Mucosa of rectum (tissue), 2 donors: Measurements from ENCODE around the gene ARFGEF3.

Experiments
- H3K27ac ChIP-seq, 2 donors: one replicate each; pipeline ENCODE4 v1.7.0; 2013; ENCODE audit warnings: inconsistent platforms in 2 of 2, low read depth in 2 of 2, low read length in 2 of 2
- H3K27me3 ChIP-seq, 2 donors: one replicate each; pipeline ENCODE4 v1.7.0; 2013; ENCODE audit warnings: low read length in 2 of 2; ENCODE audit not compliant: control insufficient read depth in 2 of 2, insufficient read depth in 2 of 2
- H3K36me3 ChIP-seq, 2 donors: one replicate each; pipeline ENCODE4 v1.7.0; 2013; ENCODE audit warnings: low read length in 2 of 2; ENCODE audit not compliant: control insufficient read depth in 2 of 2, insufficient read depth in 2 of 2
- H3K4me1 ChIP-seq, 2 donors: one replicate each; pipeline ENCODE4 v1.7.0; 2013; ENCODE audit warnings: low read length in 2 of 2, mild to moderate bottlenecking in 1 of 2; ENCODE audit not compliant: control insufficient read depth in 2 of 2, insufficient read depth in 2 of 2
- H3K4me3 ChIP-seq, 2 donors: one replicate each; pipeline ENCODE4 v1.7.0; 2013; ENCODE audit warnings: low read length in 2 of 2
- H3K9ac ChIP-seq, 2 donors: one replicate each; pipeline ENCODE4 v1.7.0; 2013; ENCODE audit warnings: low read length in 2 of 2, low read depth in 1 of 2, mild to moderate bottlenecking in 1 of 2
- H3K9me3 ChIP-seq, 2 donors: one replicate each; pipeline ENCODE4 v1.7.0; 2013; ENCODE audit warnings: low read length in 2 of 2; ENCODE audit not compliant: control insufficient read depth in 2 of 2
- donor health status: healthy.
- donor health status: Normal muscosa, but diverticular disease.

ARFGEF3 gene

DNA sequence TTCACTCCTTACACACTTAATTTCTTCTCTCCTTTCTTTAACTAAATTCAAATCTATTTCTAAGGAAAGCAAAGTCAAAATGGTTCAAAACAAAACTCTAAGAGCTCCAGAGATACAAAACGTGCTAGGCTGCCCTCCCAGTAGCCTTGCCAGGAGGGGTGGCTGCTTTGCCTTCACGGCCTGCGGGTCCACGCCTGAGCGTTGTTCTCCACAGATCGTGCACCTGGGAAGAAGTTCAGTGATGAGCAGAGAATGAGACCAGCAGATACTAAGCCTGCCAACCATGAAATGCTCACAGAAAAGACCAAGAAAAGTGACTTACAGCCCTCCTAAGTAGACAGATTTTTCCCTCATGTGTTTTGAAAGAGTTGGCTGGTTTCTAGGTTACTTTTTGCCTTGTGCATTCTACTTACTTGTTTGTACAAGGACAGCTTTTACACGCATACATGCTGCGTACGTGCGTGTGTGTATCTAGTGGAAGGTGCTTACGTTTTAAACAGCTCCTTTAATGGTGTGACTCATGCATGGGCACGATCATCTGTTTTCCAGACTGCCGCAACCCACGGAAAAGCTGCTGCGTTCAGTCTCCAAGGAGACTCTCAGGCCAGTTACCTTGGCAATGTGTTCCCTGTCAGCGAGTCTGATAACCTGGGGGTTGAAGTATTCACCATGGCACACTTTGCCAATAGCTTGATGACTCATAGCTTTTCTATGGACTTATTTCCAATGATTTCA is 88.9 kb downstream of the ARFGEF3 start:
- Histone ChIP-seq H3K36me3 (peaks cover 5 to 8% of the 10 kb centered on the region in 2 donors), H3K4me1 (no peaks in the 10 kb centered on the region), H3K27ac (no peak overlapping the region), H3K9ac (no peak overlapping the region), H3K4me3 (no peak overlapping the region), H3K27me3 (no peaks in the 10 kb centered on the region), H3K9me3 (no peaks in the 10 kb centered on the region)

DNA sequence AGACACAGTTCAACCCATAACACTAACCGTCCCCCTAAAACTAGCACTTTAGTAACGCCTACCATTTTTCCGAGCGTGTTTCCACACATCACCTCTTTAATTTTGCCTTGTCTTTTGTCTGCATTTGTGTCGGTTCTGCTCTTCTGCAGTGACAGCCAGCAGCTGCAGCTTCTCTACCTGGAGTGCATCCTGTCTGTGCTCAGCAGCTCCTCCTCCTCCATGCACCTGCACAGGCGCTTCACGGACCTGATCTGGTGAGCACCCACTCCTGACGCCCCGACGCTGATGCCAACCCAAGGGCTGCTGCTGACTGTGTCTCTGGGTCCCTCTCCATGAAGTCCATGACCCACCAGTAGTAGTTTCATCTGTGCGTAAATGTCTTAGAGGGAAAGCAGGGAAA is 92.0 kb downstream of the ARFGEF3 start:
- no peaks in the 10 kb centered on the region for H3K27me3 ChIP-seq
- H3K36me3 ChIP-seq: peaks cover 4 to 7% of the 10 kb centered on the region in 2 donors
- no peaks in the 10 kb centered on the region for H3K9me3 ChIP-seq
- H3K4me3 ChIP-seq: no peak overlapping the region
- H3K27ac ChIP-seq: no peak overlapping the region
- no peak overlapping the region for H3K9ac ChIP-seq
- no peaks in the 10 kb centered on the region for H3K4me1 ChIP-seq

DNA sequence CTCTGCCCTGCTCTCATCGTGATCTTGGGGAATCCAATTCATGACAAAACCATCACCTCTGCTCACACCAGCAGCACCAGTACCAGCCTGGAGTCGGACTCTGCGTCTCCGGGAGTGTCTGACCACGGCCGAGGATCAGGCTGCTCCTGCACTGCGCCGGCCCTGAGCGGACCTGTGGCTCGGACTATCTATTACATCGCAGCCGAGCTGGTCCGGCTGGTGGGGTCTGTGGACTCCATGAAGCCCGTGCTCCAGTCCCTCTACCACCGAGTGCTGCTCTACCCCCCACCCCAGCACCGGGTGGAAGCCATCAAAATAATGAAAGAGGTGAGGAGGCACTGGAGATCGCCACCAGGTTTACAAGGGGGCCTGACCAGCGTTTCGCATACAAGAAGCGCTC is 93.7 kb downstream of the ARFGEF3 start:
- no peak overlapping the region for H3K4me3 ChIP-seq
- H3K27ac ChIP-seq: no peak overlapping the region
- no peaks in the 10 kb centered on the region for H3K27me3 ChIP-seq
- H3K9me3 ChIP-seq: no peaks in the 10 kb centered on the region
- H3K36me3 ChIP-seq: peaks cover 4 to 7% of the 10 kb centered on the region in 2 donors
- no peak overlapping the region for H3K9ac ChIP-seq
- H3K4me1 ChIP-seq: no peaks in the 10 kb centered on the region

DNA sequence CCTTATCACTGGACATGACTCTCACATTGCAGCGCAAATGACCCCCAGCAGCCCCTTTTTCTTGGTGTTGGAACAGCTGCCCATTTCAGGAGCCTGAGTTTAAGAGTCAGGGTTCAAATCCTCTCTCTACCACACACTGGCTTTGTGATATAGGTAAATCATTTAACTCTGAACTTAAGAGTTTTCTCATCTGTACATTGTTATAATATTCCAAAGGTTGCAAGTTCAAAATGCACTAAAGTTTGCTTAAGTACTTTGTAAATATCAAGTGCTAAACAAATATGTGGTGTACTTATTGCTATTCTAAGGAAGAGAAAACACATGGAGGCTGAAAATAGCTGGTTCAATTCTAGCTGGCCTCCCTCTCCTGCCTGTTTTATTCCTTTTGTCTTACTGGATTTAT is 95.9 kb downstream of the ARFGEF3 start:
- Histone ChIP-seq H3K9ac (no peak overlapping the region), H3K9me3 (no peaks in the 10 kb centered on the region), H3K27me3 (no peaks in the 10 kb centered on the region), H3K4me3 (no peak overlapping the region), H3K4me1 (no peaks in the 10 kb centered on the region), H3K27ac (no peak overlapping the region), H3K36me3 (peaks cover 3 to 8% of the 10 kb centered on the region in 2 donors)

DNA sequence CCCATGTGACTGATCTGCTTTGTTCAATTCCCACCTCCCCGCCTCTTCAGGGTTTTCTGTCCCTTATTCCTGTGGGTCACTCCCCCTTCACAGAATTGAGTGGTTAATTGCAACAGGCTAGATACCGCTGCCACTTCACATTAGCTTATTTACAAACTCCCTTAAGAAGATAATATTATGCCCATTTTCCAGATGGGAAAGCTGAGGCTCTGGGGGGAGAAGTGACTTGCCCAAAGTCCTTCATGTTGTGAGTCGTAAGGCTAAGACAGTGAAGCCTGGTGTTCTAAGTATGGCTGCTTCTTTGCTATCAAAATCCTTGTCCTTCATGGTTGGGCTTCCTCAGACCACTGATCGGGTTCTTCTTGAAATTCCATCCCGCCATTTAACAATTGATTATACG is 96.5 kb downstream of the ARFGEF3 start:
- no peak overlapping the region for H3K27ac ChIP-seq
- no peak overlapping the region for H3K4me3 ChIP-seq

DNA sequence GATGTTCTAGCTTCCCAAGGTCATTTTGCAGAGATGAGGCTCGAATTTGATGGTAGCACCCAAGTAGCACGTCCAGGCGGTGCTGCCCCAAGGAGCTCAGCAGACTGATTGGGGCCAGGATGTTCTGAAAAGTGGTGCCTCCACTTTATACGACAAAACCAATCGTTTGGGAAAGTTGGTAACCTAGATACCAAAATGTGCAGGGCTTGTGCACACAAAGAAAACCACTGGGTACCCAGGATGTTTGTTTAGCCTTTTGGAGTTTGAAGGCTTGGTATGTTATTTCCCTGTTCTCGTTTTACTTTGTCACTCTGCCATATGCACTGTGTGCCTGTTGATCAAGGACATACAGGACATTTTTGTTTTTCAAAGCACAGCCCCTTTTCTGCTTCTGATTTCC is 97.3 kb downstream of the ARFGEF3 start:
- Histone ChIP-seq H3K4me1 (no peaks in the 10 kb centered on the region), H3K9ac (no peak overlapping the region), H3K4me3 (no peak overlapping the region), H3K27ac (no peak overlapping the region), H3K36me3 (peaks cover 10 to 12% of the 10 kb centered on the region in 2 donors), H3K27me3 (no peaks in the 10 kb centered on the region), H3K9me3 (no peaks in the 10 kb centered on the region)

More for the DNA sequence above, 96.5 kb downstream of the ARFGEF3 start:
- Histone ChIP-seq H3K9ac (no peak overlapping the region), H3K4me1 (no peaks in the 10 kb centered on the region), H3K36me3 (peaks cover 8 to 13% of the 10 kb centered on the region in 2 donors), H3K9me3 (no peaks in the 10 kb centered on the region), H3K27me3 (no peaks in the 10 kb centered on the region)

DNA sequence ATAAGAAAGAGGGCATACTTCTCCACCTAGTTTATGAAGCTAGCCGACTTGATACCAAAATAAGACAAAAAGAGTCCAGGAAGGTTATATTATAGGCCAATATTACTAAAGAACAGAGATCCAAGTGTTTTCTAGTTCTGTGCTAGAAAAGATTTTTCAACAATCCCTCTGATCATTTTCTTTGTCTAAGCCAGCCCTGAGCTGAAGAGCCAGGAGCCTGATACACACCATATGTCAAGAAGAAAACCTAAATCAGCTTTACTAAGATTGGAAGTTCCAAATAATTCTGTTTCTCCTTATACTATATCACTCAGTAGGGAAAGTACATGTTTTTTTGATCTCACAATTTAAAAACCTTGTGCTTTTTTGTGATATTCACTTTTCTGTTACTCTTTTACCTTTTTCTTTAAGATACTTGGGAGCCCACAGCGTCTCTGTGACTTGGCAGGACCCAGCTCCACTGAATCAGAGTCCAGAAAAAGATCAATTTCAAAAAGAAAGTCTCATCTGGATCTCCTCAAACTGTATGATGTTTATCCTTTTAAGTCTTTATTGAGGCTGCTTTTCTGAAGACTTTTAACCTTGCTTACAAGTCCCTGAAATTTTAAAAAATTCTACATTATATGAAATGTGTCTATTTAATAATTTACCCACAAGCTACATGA is 99.5 kb downstream of the ARFGEF3 start:
- no peak overlapping the region for H3K9ac ChIP-seq
- H3K36me3 ChIP-seq: peaks cover 7 to 12% of the 10 kb centered on the region in 2 donors
- H3K4me1 ChIP-seq: no peaks in the 10 kb centered on the region
- H3K9me3 ChIP-seq: no peaks in the 10 kb centered on the region
- no peak overlapping the region for H3K4me3 ChIP-seq
- H3K27ac ChIP-seq: no peak overlapping the region
- H3K27me3 ChIP-seq: no peaks in the 10 kb centered on the region

DNA sequence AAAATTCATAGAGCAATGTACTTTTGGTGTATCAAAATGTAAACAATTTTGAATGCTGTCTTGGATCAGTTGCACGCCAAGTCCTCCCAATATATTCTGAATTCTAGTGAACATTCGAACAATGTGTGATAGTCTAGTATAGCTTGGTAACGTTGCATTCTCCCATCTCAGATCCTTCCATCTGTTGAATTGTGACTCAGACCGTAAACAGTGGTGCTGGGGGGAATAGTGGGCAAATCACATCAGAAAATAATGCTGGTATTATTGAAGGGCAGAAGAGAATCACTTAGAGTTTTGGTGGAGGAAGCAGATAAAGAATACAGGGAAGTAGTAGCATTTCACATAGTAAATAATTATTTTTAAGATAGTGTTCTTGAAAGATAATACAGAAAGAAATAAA is 102.2 kb downstream of the ARFGEF3 start:
- Histone ChIP-seq H3K27ac (no peak overlapping the region), H3K4me1 (no peaks in the 10 kb centered on the region), H3K27me3 (no peaks in the 10 kb centered on the region), H3K36me3 (peaks cover 7 to 12% of the 10 kb centered on the region in 2 donors), H3K9ac (no peak overlapping the region), H3K4me3 (no peak overlapping the region), H3K9me3 (no peaks in the 10 kb centered on the region)

DNA sequence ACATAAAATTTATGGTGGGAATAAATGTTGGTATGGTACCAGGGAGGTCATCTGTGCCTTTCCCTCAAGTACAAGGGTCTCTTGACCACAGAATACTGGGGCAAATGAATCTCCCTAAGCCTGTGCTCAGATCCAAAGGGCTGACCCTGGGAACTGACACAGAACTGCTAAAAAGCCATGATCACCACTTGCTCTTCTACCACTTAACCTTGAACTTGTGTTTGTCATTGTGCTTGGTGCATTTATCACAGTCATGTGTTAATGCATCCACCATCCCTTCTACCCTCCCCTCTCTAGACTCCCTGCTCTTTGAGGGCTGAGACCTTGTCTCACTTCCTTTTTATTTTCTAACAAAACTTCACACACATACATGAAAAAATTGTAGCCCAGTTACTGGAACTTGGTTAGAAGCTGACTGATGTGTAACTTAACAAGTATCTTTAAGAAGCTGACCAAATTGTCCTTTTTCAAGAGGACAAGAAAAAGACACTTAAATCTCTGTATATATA is 102.7 kb downstream of the ARFGEF3 start:
- Histone ChIP-seq H3K4me3 (no peak overlapping the region), H3K36me3 (peaks cover 7 to 12% of the 10 kb centered on the region in 2 donors), H3K4me1 (no peaks in the 10 kb centered on the region), H3K9me3 (no peaks in the 10 kb centered on the region), H3K27ac (no peak overlapping the region), H3K27me3 (no peaks in the 10 kb centered on the region), H3K9ac (no peak overlapping the region)

DNA sequence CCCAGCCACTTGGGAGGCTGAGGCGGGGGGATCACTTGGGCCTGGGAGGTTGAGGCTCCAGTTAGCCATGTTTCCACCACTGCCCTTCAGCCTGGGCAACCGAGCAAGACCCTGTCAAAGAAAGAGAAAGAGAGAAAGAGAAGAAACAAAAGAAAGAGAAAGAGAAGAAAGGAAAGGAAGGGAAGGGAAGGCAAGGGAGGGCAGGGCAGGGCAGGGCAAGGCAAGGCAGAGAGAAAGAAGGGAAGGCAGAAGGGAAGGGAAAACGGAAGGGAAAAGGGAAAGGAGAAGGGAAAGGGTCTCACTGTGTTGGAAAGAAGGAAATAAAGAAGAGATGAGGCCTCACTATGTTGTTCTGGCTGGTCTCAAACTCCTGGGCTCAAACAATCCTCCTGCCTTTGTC is 104.4 kb downstream of the ARFGEF3 start:
- Histone ChIP-seq H3K4me3 (no peak overlapping the region), H3K27me3 (no peaks in the 10 kb centered on the region), H3K36me3 (peaks cover 7 to 12% of the 10 kb centered on the region in 2 donors), H3K9ac (no peak overlapping the region), H3K9me3 (no peaks in the 10 kb centered on the region), H3K4me1 (no peaks in the 10 kb centered on the region), H3K27ac (no peak overlapping the region)
